Colonic mucosa (tissue), 4 donors: Measurements from ENCODE around the gene FGF3. TPM values are rescaled to one million over a fixed set of nuclear protein-coding genes. Genes with fewer than 3 reads are reported as not detected.

ENCODE experiments used
- DNase-seq: peaks from one replicate; pipeline ENCODE4 v3.0.0-alpha.2; 2020
- H3K27ac ChIP-seq: fragments of 200-600 bp; one replicate; pipeline ENCODE4 v1.8.0; 2021
- H3K27me3 ChIP-seq: fragments of 200-600 bp; one replicate; pipeline ENCODE4 v1.8.0; 2021
- H3K36me3 ChIP-seq: fragments of 200-600 bp; one replicate; pipeline ENCODE4 v1.8.0; 2021
- H3K4me1 ChIP-seq: fragments of 200-600 bp; one replicate; pipeline ENCODE4 v1.8.0; 2021; ENCODE audit warnings: mild to moderate bottlenecking
- H3K4me3 ChIP-seq: fragments of 200-600 bp; one replicate; pipeline ENCODE4 v1.8.0; 2021
- H3K9ac ChIP-seq, 2 donors: one replicate each; pipeline ENCODE4 v1.7.0; 2013; ENCODE audit warnings: control low read depth in 2 of 2, low read depth in 2 of 2, low read length in 2 of 2
- H3K9me3 ChIP-seq: fragments of 200-600 bp; one replicate; pipeline ENCODE4 v1.8.0; 2021
- CTCF ChIP-seq: fragments of 200-600 bp; IDR thresholded peaks from one replicate; pipeline ENCODE4 v1.8.0; 2022; ENCODE audit warnings: antibody characterized with exemption, mild to moderate bottlenecking
- intact Hi-C: fragments of 100-400 bp; cut with DNase I; formaldehyde crosslinking; loops from one replicate; pipeline ENCODE4 v1.14.1; 2022
- total RNA-seq, 2 donors: library from RNA; stranded (reverse); fragmentation: NEBNext Ultra II Directional in 1 of 2; extraction: Animal tissue kit (Norgen Biotek cat#: 25700) in 1 of 2; gene quantifications; one replicate each; pipeline ENCODE4 v1.2.1, GENCODE V29; 2021
- donor health status: healthy.
- donor health status: DM: no; HTN: no; CAD: no.
- donor health status: DM: no; HTN: no; CAD: no.

The FGF3 gene
- total RNA-seq, 2 donors from 2014 or later = not detected

- intact Hi-C loops = no loop called here
- no peak overlapping the region for H3K9ac ChIP-seq
- no peaks in the 10 kb centered on the region for H3K9me3 ChIP-seq
- H3K4me1 ChIP-seq = no peaks in the 10 kb centered on the region
- no peak overlapping the region for H3K27ac ChIP-seq
- no peak for DNase-seq
- no peaks in the 10 kb centered on the region for H3K36me3 ChIP-seq
- no peak for TF ChIP-seq CTCF
- no peak overlapping the region for H3K4me3 ChIP-seq
- H3K27me3 ChIP-seq = no peaks in the 10 kb centered on the region
These were observed 35.5 kb upstream of the FGF3 start for GRCh38 chr11:69854713-69855112.

- Histone ChIP-seq H3K36me3 (no peaks in the 10 kb centered on the region), H3K27me3 (no peaks in the 10 kb centered on the region), H3K4me1 (no peaks in the 10 kb centered on the region), H3K27ac (no peak overlapping the region), H3K9me3 (no peaks in the 10 kb centered on the region), H3K9ac (no peak overlapping the region), H3K4me3 (no peak overlapping the region)
- no peak for TF ChIP-seq CTCF
- intact Hi-C loops = no loop called here
- DNase-seq = no peak
These were observed 32.8 kb upstream of the FGF3 start for GRCh38 chr11:69852056-69852455.

GRCh38 chr11:69848201-69848600 lies 29.0 kb upstream of the FGF3 start:
- no peaks in the 10 kb centered on the region for H3K27me3 ChIP-seq
- intact Hi-C loops = no loop called here
- H3K9ac ChIP-seq = no peak overlapping the region
- no peak for TF ChIP-seq CTCF
- H3K4me3 ChIP-seq = no peak overlapping the region
- no peak for DNase-seq
- no peaks in the 10 kb centered on the region for H3K36me3 ChIP-seq
- H3K27ac ChIP-seq = no peak overlapping the region
- H3K4me1 ChIP-seq = no peaks in the 10 kb centered on the region
- H3K9me3 ChIP-seq = no peaks in the 10 kb centered on the region

GRCh38 chr11:69844396-69844795 lies 25.2 kb upstream of the FGF3 start:
- Histone ChIP-seq H3K27ac (no peak overlapping the region), H3K4me3 (no peak overlapping the region), H3K9ac (no peak overlapping the region), H3K27me3 (no peaks in the 10 kb centered on the region), H3K36me3 (no peaks in the 10 kb centered on the region), H3K4me1 (no peaks in the 10 kb centered on the region), H3K9me3 (no peaks in the 10 kb centered on the region)
- TF ChIP-seq CTCF = no peak
- DNase-seq = no peak
- intact Hi-C loops = no loop called here

GRCh38 chr11:69843529-69843921 lies 24.3 kb upstream of the FGF3 start:
- no peak for TF ChIP-seq CTCF
- Histone ChIP-seq H3K4me3 (no peak overlapping the region), H3K36me3 (no peaks in the 10 kb centered on the region), H3K27me3 (no peaks in the 10 kb centered on the region), H3K9ac (no peak overlapping the region), H3K9me3 (no peaks in the 10 kb centered on the region), H3K4me1 (no peaks in the 10 kb centered on the region), H3K27ac (no peak overlapping the region)
- intact Hi-C loops = no loop called here
- DNase-seq = no peak
